B cell (primary cell): ENCODE measurements around the gene CADM1.

Experiments used
- EZH2 ChIP-seq: IDR thresholded peaks from 2 replicates; pipeline ENCODE4 v1.6.1; 2012; ENCODE audit warnings: borderline replicate concordance, low read depth, mild to moderate bottlenecking, moderate library complexity, low read length; ENCODE audit not compliant: insufficient read depth, poor library complexity, severe bottlenecking
- TF ChIP-seq, protein P1 (sequence below): fragments of 200-600 bp; IDR thresholded peaks from one replicate; pipeline ENCODE4 v1.8.0; 2022; ENCODE audit warnings: antibody characterized with exemption, mild to moderate bottlenecking

DNA sequence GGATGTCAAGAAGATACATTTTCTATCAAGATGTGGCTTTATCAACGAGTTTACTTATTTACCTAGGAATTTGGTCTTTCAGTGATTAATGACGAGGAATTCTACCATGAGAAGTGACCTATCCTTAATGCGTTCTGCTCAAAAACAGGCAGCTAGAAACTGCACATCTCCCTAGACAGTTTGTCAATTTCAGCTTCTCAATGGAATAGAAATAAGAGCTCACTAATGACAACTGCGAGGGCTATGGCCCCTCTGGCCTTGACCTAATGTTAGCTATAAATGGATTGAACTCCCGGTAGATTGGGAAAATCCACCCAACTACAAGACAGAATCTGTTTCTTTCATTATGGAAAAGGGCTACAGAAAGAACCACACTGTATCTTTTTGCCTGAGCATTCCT lies 223.4 kb downstream of the CADM1 start:
- TF ChIP-seq EZH2 = no peak
- TF ChIP-seq, protein P1, sequence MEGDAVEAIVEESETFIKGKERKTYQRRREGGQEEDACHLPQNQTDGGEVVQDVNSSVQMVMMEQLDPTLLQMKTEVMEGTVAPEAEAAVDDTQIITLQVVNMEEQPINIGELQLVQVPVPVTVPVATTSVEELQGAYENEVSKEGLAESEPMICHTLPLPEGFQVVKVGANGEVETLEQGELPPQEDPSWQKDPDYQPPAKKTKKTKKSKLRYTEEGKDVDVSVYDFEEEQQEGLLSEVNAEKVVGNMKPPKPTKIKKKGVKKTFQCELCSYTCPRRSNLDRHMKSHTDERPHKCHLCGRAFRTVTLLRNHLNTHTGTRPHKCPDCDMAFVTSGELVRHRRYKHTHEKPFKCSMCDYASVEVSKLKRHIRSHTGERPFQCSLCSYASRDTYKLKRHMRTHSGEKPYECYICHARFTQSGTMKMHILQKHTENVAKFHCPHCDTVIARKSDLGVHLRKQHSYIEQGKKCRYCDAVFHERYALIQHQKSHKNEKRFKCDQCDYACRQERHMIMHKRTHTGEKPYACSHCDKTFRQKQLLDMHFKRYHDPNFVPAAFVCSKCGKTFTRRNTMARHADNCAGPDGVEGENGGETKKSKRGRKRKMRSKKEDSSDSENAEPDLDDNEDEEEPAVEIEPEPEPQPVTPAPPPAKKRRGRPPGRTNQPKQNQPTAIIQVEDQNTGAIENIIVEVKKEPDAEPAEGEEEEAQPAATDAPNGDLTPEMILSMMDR = no peak
